Cardiac muscle cell (in vitro differentiated cells and primary cell): ENCODE data around the gene SLC9A7. TPM values are rescaled to one million over a fixed set of nuclear protein-coding genes. Genes with fewer than 3 reads are reported as not detected.
A peak's percentile ranks its signal among the peaks of the same experiment; 100 is the strongest.

Source experiments
- DNase-seq, 2 donors: peaks; one replicate each; pipeline versions ENCODE4 v3.0.0 to v3.0.0-alpha.2; 2010 to 2017; ENCODE audit warnings: low read depth in 1 of 2, low spot score in 1 of 2
- H3K27ac ChIP-seq: fragments of 200-600 bp; sonication (generic); 2 replicates; pipeline ENCODE4 v1.5.1; 2016
- H3K27me3 ChIP-seq: fragments of 200-600 bp; sonication (generic); 2 replicates; pipeline ENCODE4 v1.6.0; 2016; ENCODE audit warnings: control low read depth
- H3K36me3 ChIP-seq: fragments of 200-600 bp; sonication (generic); 2 replicates; pipeline ENCODE4 v1.5.1; 2016; ENCODE audit warnings: control low read depth
- H3K4me1 ChIP-seq: fragments of 200-600 bp; sonication (generic); 2 replicates; pipeline ENCODE4 v1.8.1; 2017; ENCODE audit warnings: low read depth, mild to moderate bottlenecking, mixed run types
- H3K4me3 ChIP-seq: fragments of 200-600 bp; sonication (generic); 2 replicates; pipeline ENCODE4 v1.5.1; 2016; ENCODE audit warnings: mild to moderate bottlenecking
- H3K9me3 ChIP-seq: fragments of 200-600 bp; sonication (generic); 2 replicates; pipeline ENCODE4 v1.5.1; 2017; ENCODE audit warnings: low read depth, mild to moderate bottlenecking, control low read depth
- polyA plus RNA-seq: library from polyadenylated mRNA; unstranded; fragments of >200 nt; fragmentation: Nextera tagmentation; extraction: Ambion mirVana; gene quantifications from 2 replicates; pipeline ENCODE4 v1.2.1, GENCODE V29; 2016
- total RNA-seq: library from RNA; depleted of rRNA; stranded (reverse); fragments of >200 nt; gene quantifications from 2 replicates; pipeline ENCODE4 v1.2.3, GENCODE V29; 2016
- TF ChIP-seq, protein P1 (sequence below): IDR thresholded peaks from 2 replicates; pipeline ENCODE4 v1.5.1; 2012; ENCODE audit warnings: low read depth, mild to moderate bottlenecking, low read length

The SLC9A7 gene
- total and polyA plus RNA-seq, 2 experiments from 2014 or later = 2.2 to 19.6 TPM

DNA sequence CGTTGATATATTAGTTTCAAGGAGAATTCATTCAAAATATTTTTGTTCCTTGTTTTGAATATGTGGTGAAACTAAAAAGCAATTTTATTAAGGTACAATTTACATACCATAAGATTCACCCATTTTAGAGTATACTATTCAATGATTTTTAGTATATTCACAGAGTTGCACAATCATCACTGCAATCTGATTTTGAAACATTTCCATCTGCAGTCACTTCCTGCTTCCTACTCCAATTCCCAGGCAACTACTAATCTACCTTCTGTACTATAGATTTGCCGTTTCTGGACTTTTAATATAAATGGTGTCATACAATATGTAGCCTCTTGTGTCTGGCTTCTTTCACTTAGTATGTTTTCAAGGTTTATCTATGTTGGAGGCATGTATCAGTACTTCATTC, 71.3 kb downstream of the SLC9A7 start:
- H3K4me1 ChIP-seq = no peaks in the 10 kb centered on the region
- TF ChIP-seq, protein P1, sequence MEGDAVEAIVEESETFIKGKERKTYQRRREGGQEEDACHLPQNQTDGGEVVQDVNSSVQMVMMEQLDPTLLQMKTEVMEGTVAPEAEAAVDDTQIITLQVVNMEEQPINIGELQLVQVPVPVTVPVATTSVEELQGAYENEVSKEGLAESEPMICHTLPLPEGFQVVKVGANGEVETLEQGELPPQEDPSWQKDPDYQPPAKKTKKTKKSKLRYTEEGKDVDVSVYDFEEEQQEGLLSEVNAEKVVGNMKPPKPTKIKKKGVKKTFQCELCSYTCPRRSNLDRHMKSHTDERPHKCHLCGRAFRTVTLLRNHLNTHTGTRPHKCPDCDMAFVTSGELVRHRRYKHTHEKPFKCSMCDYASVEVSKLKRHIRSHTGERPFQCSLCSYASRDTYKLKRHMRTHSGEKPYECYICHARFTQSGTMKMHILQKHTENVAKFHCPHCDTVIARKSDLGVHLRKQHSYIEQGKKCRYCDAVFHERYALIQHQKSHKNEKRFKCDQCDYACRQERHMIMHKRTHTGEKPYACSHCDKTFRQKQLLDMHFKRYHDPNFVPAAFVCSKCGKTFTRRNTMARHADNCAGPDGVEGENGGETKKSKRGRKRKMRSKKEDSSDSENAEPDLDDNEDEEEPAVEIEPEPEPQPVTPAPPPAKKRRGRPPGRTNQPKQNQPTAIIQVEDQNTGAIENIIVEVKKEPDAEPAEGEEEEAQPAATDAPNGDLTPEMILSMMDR = no peak
- peak in 1 of 2 donors; percentile 17 for DNase-seq
- no peaks in the 10 kb centered on the region for H3K9me3 ChIP-seq
- H3K4me3 ChIP-seq = no peak overlapping the region
- no peak overlapping the region for H3K27ac ChIP-seq
- H3K27me3 ChIP-seq = no peaks in the 10 kb centered on the region
- H3K36me3 ChIP-seq = no peaks in the 10 kb centered on the region

DNA sequence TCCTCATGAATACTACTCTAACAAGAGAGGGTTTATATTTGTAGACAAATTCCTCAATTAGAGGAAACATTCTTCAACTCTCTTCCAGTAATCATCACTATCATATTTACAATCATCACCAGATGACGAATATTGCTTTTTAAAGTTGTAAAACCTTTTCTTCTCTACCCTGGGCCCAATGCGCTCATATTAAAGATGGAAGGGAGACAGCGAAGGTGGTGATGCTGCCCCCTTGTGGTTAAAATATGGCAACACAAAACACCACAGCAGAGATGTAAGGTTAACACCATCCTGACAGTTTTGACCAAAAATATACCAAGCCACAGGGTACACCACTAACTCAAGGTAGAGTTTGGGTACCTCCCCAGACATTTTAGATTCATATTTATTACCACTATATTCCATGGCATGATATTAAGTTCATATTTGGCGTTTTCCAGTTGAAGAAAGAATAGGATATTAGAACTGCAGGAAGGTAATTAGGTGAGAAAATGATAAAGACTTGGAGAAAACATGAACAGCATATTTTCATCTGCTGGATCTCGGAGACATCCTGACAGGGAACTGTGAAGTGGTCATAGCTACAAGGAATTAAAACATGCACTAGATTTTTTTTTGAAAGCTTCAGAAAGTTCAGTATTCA, 72.8 kb downstream of the SLC9A7 start:
- H3K4me1 ChIP-seq = no peaks in the 10 kb centered on the region
- no peaks in the 10 kb centered on the region for H3K9me3 ChIP-seq
- H3K36me3 ChIP-seq = no peaks in the 10 kb centered on the region
- TF ChIP-seq, protein P1 = peak; percentile 49
- H3K27me3 ChIP-seq = no peaks in the 10 kb centered on the region
- peak; percentile 32 to 58 for DNase-seq
- no peak overlapping the region for H3K4me3 ChIP-seq
- no peak overlapping the region for H3K27ac ChIP-seq

DNA sequence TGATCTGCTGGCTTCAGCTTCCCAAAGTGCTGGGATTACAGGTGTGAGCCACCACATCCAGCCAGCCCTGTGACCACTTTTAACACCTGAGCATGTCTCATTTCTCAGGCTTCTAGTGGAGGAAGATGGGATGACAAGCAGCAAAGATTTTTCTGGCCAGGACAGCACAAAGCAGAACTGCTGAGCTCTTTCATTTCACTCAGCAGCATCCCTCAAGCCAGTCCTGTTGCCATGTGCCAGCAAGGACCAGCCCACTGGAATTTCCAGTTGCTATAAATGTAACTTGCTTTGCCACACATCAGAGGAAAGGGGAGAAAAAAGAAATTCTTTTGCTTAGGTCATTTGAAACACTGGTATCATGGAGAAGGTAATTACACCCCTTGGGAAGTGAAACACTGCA, 75.9 kb downstream of the SLC9A7 start:
- TF ChIP-seq, protein P1 = no peak

DNA sequence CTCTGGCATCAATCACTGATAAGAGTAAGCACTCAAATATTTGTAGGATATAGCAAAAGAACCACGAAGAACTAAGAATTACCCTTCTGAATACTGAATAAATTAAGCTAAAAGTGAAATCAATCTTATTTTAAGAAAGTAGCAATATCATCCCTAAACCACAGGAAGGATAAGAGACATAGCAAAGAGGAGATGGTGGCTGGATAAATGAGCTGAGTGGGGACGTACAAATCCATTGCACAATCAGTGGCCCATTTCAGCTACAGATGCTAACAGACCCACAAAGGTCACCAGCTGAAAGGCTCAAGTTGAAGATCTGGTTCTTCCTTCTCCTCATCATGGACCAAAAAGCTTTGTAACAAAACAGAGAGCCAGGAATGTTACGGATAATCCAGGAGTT, 77.1 kb downstream of the SLC9A7 start:
- DNase-seq = no peak
- Histone ChIP-seq H3K27me3 (no peaks in the 10 kb centered on the region), H3K9me3 (no peaks in the 10 kb centered on the region), H3K4me3 (no peak overlapping the region), H3K4me1 (no peaks in the 10 kb centered on the region), H3K27ac (no peak overlapping the region), H3K36me3 (no peaks in the 10 kb centered on the region)
- TF ChIP-seq, protein P1 = no peak

More for the DNA sequence above, 75.9 kb downstream of the SLC9A7 start:
- no peaks in the 10 kb centered on the region for H3K27me3 ChIP-seq
- DNase-seq = no peak
- H3K4me3 ChIP-seq = no peak overlapping the region
- no peaks in the 10 kb centered on the region for H3K4me1 ChIP-seq
- no peaks in the 10 kb centered on the region for H3K36me3 ChIP-seq
- no peaks in the 10 kb centered on the region for H3K9me3 ChIP-seq
- H3K27ac ChIP-seq = no peak overlapping the region

DNA sequence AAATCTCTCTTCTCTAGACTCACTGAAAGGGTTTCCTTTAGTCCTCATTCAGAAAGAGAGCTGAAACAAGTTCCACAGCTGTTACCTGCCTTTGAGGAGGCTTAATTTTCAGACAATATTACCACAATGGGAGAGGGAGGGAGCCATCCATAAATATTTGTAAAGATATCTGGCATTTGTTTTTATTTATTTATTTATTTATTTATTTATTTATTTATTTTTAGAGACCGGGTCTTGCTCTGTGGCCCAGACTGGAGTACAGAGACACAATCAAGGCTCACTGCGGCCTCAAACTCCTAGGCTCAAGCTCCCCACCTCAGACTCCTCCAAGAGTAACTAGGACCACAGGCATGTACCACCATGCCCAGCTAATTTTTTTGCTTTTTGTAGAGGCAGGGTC, 80.7 kb downstream of the SLC9A7 start:
- Histone ChIP-seq H3K27ac (no peak overlapping the region), H3K36me3 (no peaks in the 10 kb centered on the region), H3K9me3 (no peaks in the 10 kb centered on the region), H3K27me3 (no peaks in the 10 kb centered on the region), H3K4me1 (no peaks in the 10 kb centered on the region), H3K4me3 (no peak overlapping the region)
- no peak for DNase-seq
- TF ChIP-seq, protein P1 = no peak
